Tibial nerve (tissue), 4 donors: ENCODE measurements around the gene ARG2.

Experiments used
- EP300 ChIP-seq, 2 donors: sonication (generic); formaldehyde crosslinking; IDR thresholded peaks; one replicate each; pipeline ENCODE4 v1.6.1; 2017; ENCODE audit warnings: antibody characterized with exemption in 2 of 2, mild to moderate bottlenecking in 1 of 2
- POLR2A ChIP-seq, 2 donors: fragments of 450-650 bp; IDR thresholded peaks; one replicate each; pipeline ENCODE4 v1.6.1; 2017; ENCODE audit warnings: antibody characterized with exemption in 2 of 2, mild to moderate bottlenecking in 2 of 2, moderate library complexity in 2 of 2
- TF ChIP-seq, protein P1 (sequence below), 5 experiments: fragments of 200-600 bp in 3 of 5; fragments of 450-650 bp in 2 of 5; sonication (generic) in 3 of 5; IDR thresholded peaks; one replicate each; pipeline ENCODE4 v1.5.1; 2016 to 2019; ENCODE audit warnings: antibody characterized with exemption in 5 of 5, mild to moderate bottlenecking in 3 of 5, moderate library complexity in 2 of 5

DNA sequence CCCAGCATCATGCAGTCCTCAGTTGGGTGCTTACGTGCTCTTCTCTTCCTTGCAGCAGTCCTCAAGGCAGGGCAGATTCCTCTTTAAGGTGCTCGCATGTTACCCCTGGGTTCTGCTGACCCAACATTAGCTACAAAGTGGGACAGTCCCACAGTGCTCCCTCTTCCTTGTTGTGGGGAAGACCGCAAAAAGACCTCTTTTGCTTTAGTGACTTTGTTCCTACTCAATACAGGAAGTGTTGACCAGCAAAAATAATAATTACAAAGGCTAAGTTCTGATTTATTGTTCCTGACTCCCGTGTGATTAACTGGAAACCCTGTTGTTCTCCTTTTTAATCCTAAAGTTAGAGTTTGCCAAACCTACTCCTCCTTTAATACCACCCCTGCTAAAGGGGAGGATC, 33.4 kb upstream of the ARG2 start:
- TF ChIP-seq POLR2A (IDR thresholded peaks at IDR 0.05), result no peak
- TF ChIP-seq, protein P1, sequence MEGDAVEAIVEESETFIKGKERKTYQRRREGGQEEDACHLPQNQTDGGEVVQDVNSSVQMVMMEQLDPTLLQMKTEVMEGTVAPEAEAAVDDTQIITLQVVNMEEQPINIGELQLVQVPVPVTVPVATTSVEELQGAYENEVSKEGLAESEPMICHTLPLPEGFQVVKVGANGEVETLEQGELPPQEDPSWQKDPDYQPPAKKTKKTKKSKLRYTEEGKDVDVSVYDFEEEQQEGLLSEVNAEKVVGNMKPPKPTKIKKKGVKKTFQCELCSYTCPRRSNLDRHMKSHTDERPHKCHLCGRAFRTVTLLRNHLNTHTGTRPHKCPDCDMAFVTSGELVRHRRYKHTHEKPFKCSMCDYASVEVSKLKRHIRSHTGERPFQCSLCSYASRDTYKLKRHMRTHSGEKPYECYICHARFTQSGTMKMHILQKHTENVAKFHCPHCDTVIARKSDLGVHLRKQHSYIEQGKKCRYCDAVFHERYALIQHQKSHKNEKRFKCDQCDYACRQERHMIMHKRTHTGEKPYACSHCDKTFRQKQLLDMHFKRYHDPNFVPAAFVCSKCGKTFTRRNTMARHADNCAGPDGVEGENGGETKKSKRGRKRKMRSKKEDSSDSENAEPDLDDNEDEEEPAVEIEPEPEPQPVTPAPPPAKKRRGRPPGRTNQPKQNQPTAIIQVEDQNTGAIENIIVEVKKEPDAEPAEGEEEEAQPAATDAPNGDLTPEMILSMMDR (IDR thresholded peaks at IDR 0.05), result no peak
- no peak for TF ChIP-seq EP300 (IDR thresholded peaks at IDR 0.05)
